Measurements from ENCODE around the gene SGMS2. TPM values are rescaled to one million over a fixed set of nuclear protein-coding genes. Genes with fewer than 3 reads are reported as not detected.

The SGMS2 gene
- 19.0 to 29.3 TPM (median 27.8 TPM) in 5 replicates for total RNA-seq (2022; extraction: Qiagen RNA extraction)

GRCh38 chr4:107824350-107825071, at the start of gene SGMS2:
Gene SGMS2 (plus strand): TSS chr4:107824932. CDS start chr4:107895554, 70,622 bp downstream.

GRCh38 chr4:107930821-107931774, 106.4 kb downstream of the SGMS2 start, which contains the start of gene CYP2U1:
Gene CYP2U1 (plus strand): TSS chr4:107931549. CDS start chr4:107931644, 95 bp downstream.

Other genes starting within 250 kb of the SGMS2 start
- 30.0 to 41.2 TPM (median 32.9 TPM) in 5 replicates for gene PAPSS1, start 104.7 kb upstream of the SGMS2 start, total RNA-seq (2022; extraction: Qiagen RNA extraction)
- 1.3 to 1.8 TPM (median 1.6 TPM) in 5 replicates for gene CYP2U1, start 106.6 kb downstream of the SGMS2 start, total RNA-seq (2022; extraction: Qiagen RNA extraction)
- gene HADH, start 165.0 kb downstream of the SGMS2 start, total RNA-seq (2022; extraction: Qiagen RNA extraction) = 19.9 to 25.1 TPM (median 23.0 TPM) in 5 replicates

Measured in A549 treated with Hydrocortisone at 1 μM for 4 hours (cell line).